HepG2 (cell line): Measurements from ENCODE around the gene SLCO2B1.

ENCODE experiments used
- BHLHE40 ChIP-seq: IDR thresholded peaks from 2 replicates; pipeline ENCODE4 v1.6.1; 2011; ENCODE audit warnings: low read length, improper control_type of control experiment
- ETV6 ChIP-seq: sonication (generic); formaldehyde crosslinking; conservative IDR thresholded peaks from 2 replicates; pipeline ENCODE4 v1.4.0; 2020; ENCODE audit warnings: missing genetic modification reagents
- HCFC1 ChIP-seq: fragments of 150-350 bp; IDR thresholded peaks from 2 replicates; pipeline ENCODE4 v1.6.1; 2014; ENCODE audit warnings: low read depth, low read length
- HOXD1 ChIP-seq: sonication (generic); formaldehyde crosslinking; IDR thresholded peaks from 2 replicates; pipeline ENCODE4 v1.5.0; 2020; ENCODE audit warnings: missing genetic modification reagents
- SETDB1 ChIP-seq: sonication (generic); formaldehyde crosslinking; IDR thresholded peaks from 2 replicates; pipeline ENCODE4 v1.5.1; 2020; ENCODE audit warnings: missing genetic modification reagents, mild to moderate bottlenecking, borderline replicate concordance
- SMAD3 ChIP-seq: sonication (generic); formaldehyde crosslinking; IDR thresholded peaks from 2 replicates; pipeline ENCODE4 v1.4.0; 2020; ENCODE audit warnings: missing genetic modification reagents
- SRF ChIP-seq: IDR thresholded peaks from 2 replicates; pipeline ENCODE4 v1.6.1; 2011; ENCODE audit warnings: mild to moderate bottlenecking, low read depth, low read length, moderate library complexity
- ZNF670 ChIP-seq: sonication (generic); formaldehyde crosslinking; IDR thresholded peaks from 2 replicates; pipeline ENCODE4 v1.8.0; 2022; ENCODE audit warnings: mild to moderate bottlenecking, missing genetic modification reagents, borderline replicate concordance
- ZNF790 ChIP-seq: sonication (generic); formaldehyde crosslinking; IDR thresholded peaks from 2 replicates; pipeline ENCODE4 v1.8.0; 2022; ENCODE audit warnings: missing genetic modification reagents, mild to moderate bottlenecking, borderline replicate concordance
- TF ChIP-seq, protein P1 (sequence below): IDR thresholded peaks from 2 replicates; pipeline ENCODE4 v1.6.1; 2016; ENCODE audit warnings: mild to moderate bottlenecking, missing biosample characterization, missing genetic modification reagents
- TF ChIP-seq, protein P2 (sequence below): sonication (generic); formaldehyde crosslinking; IDR thresholded peaks from 2 replicates; pipeline ENCODE4 v1.9.0; 2021; ENCODE audit warnings: mild to moderate bottlenecking, missing genetic modification reagents
- TF ChIP-seq, protein P3 (sequence below): sonication (generic); formaldehyde crosslinking; IDR thresholded peaks from 2 replicates; pipeline ENCODE4 v1.8.1; 2023; ENCODE audit warnings: missing genetic modification reagents, inconsistent platforms, borderline replicate concordance
- TF ChIP-seq, protein P4 (sequence below): sonication (generic); formaldehyde crosslinking; IDR thresholded peaks from 2 replicates; pipeline ENCODE4 v1.8.1; 2023; ENCODE audit warnings: mild to moderate bottlenecking, inconsistent platforms, moderate library complexity, missing genetic modification reagents, borderline replicate concordance

DNA sequence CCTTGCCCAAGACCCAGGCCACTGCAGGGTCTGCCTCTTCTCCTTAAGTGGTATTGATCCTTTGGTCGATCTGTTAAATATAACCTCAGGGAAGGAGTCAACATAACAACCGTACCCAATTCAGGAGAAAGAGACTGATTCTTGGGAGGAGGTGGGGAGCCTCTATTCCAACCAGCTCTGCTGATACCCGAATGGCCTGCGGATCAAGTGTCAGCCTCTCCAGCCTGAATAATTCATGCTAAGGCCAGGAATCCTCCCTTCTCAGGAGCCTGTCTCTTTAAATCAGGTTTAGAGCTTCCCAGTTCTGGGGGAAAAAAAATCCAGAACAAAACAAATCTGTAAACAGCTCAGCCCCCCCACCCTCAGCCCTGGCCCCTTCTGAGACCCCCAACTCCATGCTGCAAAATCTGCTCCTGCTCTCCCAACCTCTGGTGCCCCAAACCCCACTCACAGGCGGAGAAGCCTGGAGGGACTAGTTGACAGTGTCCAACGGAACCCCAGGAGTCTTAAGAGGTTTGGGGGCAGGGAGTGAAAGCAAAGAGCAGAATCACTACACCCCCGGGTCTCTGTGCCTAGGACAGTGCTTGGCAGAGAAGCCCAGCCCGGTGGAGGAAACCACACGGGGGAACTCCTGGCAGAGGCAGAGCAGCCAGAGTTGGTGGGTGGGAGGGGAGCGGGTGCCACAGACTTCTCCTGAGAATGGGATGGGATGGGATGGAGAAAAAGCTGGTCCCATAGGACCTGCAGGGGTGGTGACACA is 88.8 kb downstream of the SLCO2B1 start:
- TF ChIP-seq, protein P1, sequence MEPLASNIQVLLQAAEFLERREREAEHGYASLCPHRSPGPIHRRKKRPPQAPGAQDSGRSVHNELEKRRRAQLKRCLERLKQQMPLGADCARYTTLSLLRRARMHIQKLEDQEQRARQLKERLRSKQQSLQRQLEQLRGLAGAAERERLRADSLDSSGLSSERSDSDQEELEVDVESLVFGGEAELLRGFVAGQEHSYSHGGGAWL (CRISPR knock-in tag) = no peak
- TF ChIP-seq, protein P2, sequence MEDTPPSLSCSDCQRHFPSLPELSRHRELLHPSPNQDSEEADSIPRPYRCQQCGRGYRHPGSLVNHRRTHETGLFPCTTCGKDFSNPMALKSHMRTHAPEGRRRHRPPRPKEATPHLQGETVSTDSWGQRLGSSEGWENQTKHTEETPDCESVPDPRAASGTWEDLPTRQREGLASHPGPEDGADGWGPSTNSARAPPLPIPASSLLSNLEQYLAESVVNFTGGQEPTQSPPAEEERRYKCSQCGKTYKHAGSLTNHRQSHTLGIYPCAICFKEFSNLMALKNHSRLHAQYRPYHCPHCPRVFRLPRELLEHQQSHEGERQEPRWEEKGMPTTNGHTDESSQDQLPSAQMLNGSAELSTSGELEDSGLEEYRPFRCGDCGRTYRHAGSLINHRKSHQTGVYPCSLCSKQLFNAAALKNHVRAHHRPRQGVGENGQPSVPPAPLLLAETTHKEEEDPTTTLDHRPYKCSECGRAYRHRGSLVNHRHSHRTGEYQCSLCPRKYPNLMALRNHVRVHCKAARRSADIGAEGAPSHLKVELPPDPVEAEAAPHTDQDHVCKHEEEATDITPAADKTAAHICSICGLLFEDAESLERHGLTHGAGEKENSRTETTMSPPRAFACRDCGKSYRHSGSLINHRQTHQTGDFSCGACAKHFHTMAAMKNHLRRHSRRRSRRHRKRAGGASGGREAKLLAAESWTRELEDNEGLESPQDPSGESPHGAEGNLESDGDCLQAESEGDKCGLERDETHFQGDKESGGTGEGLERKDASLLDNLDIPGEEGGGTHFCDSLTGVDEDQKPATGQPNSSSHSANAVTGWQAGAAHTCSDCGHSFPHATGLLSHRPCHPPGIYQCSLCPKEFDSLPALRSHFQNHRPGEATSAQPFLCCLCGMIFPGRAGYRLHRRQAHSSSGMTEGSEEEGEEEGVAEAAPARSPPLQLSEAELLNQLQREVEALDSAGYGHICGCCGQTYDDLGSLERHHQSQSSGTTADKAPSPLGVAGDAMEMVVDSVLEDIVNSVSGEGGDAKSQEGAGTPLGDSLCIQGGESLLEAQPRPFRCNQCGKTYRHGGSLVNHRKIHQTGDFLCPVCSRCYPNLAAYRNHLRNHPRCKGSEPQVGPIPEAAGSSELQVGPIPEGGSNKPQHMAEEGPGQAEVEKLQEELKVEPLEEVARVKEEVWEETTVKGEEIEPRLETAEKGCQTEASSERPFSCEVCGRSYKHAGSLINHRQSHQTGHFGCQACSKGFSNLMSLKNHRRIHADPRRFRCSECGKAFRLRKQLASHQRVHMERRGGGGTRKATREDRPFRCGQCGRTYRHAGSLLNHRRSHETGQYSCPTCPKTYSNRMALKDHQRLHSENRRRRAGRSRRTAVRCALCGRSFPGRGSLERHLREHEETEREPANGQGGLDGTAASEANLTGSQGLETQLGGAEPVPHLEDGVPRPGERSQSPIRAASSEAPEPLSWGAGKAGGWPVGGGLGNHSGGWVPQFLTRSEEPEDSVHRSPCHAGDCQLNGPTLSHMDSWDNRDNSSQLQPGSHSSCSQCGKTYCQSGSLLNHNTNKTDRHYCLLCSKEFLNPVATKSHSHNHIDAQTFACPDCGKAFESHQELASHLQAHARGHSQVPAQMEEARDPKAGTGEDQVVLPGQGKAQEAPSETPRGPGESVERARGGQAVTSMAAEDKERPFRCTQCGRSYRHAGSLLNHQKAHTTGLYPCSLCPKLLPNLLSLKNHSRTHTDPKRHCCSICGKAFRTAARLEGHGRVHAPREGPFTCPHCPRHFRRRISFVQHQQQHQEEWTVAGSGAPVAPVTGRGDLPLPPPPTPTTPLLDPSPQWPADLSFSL (CRISPR knock-in tag) = no peak
- TF ChIP-seq ETV6 (CRISPR knock-in tag) (no peak), BHLHE40 (no peak), SMAD3 (CRISPR knock-in tag) (no peak), HCFC1 (no peak), SETDB1 (CRISPR knock-in tag) (no peak), ZNF790 (CRISPR knock-in tag) (no peak), ZNF670 (CRISPR knock-in tag) (no peak), HOXD1 (no peak), SRF (no peak)
- TF ChIP-seq, protein P3, sequence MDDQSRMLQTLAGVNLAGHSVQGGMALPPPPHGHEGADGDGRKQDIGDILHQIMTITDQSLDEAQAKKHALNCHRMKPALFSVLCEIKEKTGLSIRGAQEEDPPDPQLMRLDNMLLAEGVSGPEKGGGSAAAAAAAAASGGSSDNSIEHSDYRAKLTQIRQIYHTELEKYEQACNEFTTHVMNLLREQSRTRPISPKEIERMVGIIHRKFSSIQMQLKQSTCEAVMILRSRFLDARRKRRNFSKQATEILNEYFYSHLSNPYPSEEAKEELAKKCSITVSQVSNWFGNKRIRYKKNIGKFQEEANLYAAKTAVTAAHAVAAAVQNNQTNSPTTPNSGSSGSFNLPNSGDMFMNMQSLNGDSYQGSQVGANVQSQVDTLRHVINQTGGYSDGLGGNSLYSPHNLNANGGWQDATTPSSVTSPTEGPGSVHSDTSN = no peak
- TF ChIP-seq, protein P4, sequence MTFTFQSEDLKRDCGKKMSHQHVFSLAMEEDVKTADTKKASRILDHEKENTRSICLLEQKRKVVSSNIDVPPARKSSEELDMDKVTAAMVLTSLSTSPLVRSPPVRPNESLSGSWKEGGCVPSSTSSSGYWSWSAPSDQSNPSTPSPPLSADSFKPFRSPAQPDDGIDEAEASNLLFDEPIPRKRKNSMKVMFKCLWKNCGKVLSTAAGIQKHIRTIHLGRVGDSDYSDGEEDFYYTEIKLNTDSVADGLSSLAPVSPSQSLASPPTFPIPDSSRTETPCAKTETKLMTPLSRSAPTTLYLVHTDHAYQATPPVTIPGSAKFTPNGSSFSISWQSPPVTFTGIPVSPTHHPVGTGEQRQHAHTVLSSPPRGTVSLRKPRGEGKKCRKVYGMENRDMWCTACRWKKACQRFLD (CRISPR knock-in tag) = no peak
